ENCODE results near the gene MAST3. TPM values are rescaled to one million over a fixed set of nuclear protein-coding genes. Genes with fewer than 3 reads are reported as not detected.

Gene MAST3
- polyA plus RNA-seq, 1 of the 3 experiments (the other 2 are of a cell fraction), result 4.5 TPM

DNA sequence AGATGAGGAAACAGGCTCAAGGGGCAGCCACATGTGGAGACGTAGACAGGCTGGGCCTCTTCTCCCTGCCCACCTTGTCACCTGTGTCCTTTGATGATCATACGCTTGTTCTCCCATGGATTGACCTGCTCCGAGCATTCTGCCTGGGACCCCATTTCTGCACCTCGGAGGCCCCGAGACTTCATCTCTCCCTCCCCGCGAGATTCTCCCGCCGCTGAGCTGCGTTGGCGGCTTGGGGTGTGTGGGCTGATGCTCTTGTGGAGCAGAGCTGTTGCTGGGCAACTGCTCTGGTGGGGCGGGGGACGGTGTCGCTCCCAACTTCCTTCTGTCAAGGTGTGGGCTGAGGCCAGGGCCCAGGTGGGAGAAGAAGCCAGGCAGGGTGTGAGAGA, 22.1 kb downstream of the MAST3 start:
- no peak overlapping the region for H3K4me2 ChIP-seq
- POLR2A ChIA-PET, result no interaction called here
- H3K4me1 ChIP-seq (ENCODE audit: control insufficient read depth in 1 of 2, insufficient read depth in 2 of 2, low read depth in 1 of 2, low read length in 1 of 2), result peaks cover 3 to 13% of the 10 kb centered on the region in 2 experiments; a peak in 2 of 4 replicates
- H3F3A ChIP-seq (replicated peaks; ENCODE audit: insufficient read depth), result peaks cover 3% of the 10 kb centered on the region
- H3K4me3 ChIP-seq (ENCODE audit: low read depth in 2 of 2, low read length in 1 of 2), result no peak overlapping the region
- 94% methylated on average over 14 of the region's 14 CpGs for WGBS (ENCODE audit: low lambda C conversion rate)
- H3K9ac ChIP-seq, result no peak overlapping the region
- H4K20me1 ChIP-seq (ENCODE audit: insufficient read depth), result no peaks in the 10 kb centered on the region
- CTCF ChIA-PET, result interaction anchor here (1.3 to 3.2 kb wide), 2 partner anchors 9 to 41 kb away, joined by 4 to 16 read pairs; no protein-coding TSS in a partner anchor
- no peaks in the 10 kb centered on the region for H3K79me2 ChIP-seq (ENCODE audit: insufficient read depth)
- peaks cover 0 to 9% of the 10 kb centered on the region in 2 experiments for H3K36me3 ChIP-seq (replicated peaks in 1 of 2; ENCODE audit: control insufficient read depth in 1 of 2, insufficient read depth in 2 of 2, low read length in 1 of 2)
- no peak for TF ChIP-seq TAF1 (IDR thresholded peaks at IDR 0.05; ENCODE audit: borderline replicate concordance, low read depth, low read length)
- H3K27ac ChIP-seq (ENCODE audit: low read depth in 2 of 2, low read length in 1 of 2), result no peak overlapping the region
- H3K27me3 ChIP-seq (ENCODE audit: insufficient read depth), result no peaks in the 10 kb centered on the region
- no peak for DNase-seq
- H3K9me3 ChIP-seq, result no peaks in the 10 kb centered on the region
- H2AFZ ChIP-seq (ENCODE audit: low read depth), result no peak overlapping the region
- H3K9me2 ChIP-seq, result no peaks in the 10 kb centered on the region

DNA sequence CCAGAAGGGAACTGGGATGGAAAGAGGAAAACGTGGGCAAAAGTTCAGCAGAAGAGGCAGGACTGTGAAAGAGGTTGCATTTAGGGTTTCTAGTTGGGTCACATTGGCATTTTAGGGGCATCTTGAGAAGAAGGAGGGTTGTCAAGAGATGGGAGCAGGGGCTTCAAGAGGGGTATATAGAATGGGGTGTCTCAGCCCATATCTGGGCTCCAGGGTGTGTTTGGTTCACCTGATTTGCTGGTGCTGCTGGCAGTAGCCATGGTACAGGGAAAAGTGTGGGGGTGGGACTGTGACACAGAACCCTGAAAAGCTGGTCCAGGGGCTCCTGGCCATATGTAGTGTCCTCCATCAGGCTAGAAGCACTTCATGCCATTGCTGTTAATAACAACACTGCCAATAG, 22.5 kb downstream of the MAST3 start:
- Histone ChIP-seq H3K27me3 (ENCODE audit: insufficient read depth) (no peaks in the 10 kb centered on the region), H3K4me2 (no peak overlapping the region), H2AFZ (ENCODE audit: low read depth) (no peak overlapping the region), H3K9ac (no peak overlapping the region), H3K9me3 (no peaks in the 10 kb centered on the region), H3K4me1 (ENCODE audit: control insufficient read depth in 1 of 2, insufficient read depth in 2 of 2, low read depth in 1 of 2, low read length in 1 of 2) (peaks cover 3 to 13% of the 10 kb centered on the region in 2 experiments; a peak in 2 of 4 replicates), H3K4me3 (ENCODE audit: low read depth in 2 of 2, low read length in 1 of 2) (no peak overlapping the region), H3K79me2 (ENCODE audit: insufficient read depth) (no peaks in the 10 kb centered on the region), H3K27ac (ENCODE audit: low read depth in 2 of 2, low read length in 1 of 2) (no peak overlapping the region), H3F3A (replicated peaks; ENCODE audit: insufficient read depth) (peaks cover 3% of the 10 kb centered on the region), H3K36me3 (replicated peaks in 1 of 2; ENCODE audit: control insufficient read depth in 1 of 2, insufficient read depth in 2 of 2, low read length in 1 of 2) (peaks cover 0 to 11% of the 10 kb centered on the region in 2 experiments), H3K9me2 (no peaks in the 10 kb centered on the region), H4K20me1 (ENCODE audit: insufficient read depth) (no peaks in the 10 kb centered on the region)
- TF ChIP-seq RAD21 (IDR thresholded peaks at IDR 0.05; ENCODE audit: low read length) (no peak), NFIC (IDR thresholded peaks at IDR 0.05; ENCODE audit: borderline replicate concordance) (no peak)
- 76% methylated on average over 1 of the region's 1 CpG for WGBS (ENCODE audit: low lambda C conversion rate)
- no peak for DNase-seq
- ChIA-PET POLR2A (interaction anchor here (0.6 kb wide), 1 partner anchor 622 kb away, joined by 6 read pairs; no protein-coding TSS in a partner anchor), CTCF (interaction anchor here (1.0 to 3.2 kb wide), 3 partner anchors 9 to 48 kb away, joined by 3 to 16 read pairs (median 4); no protein-coding TSS in a partner anchor)

DNA sequence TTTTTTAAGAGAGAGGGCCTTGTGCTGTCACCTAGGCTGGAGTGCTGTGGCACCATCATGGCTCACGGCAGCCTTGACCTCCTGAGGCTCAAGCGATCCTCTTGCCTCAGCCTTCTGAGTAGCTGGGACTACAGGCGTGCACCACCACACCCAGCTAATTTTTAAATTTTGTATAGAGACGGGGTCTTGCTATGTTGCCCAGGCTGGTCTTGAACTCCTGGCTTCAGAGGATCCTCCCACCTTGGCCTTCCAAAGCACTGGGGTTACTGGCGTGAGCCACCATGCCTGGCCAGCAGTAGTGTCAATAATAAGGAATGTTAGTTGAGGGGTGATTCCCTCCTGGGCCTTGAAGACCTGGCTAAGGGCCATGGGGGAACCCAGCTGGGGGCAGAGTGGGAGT, 23.6 kb downstream of the MAST3 start:
- no peaks in the 10 kb centered on the region for H3K9me2 ChIP-seq
- DNase-seq, result no peak
- H3K27me3 ChIP-seq (ENCODE audit: insufficient read depth), result no peaks in the 10 kb centered on the region
- H2AFZ ChIP-seq (ENCODE audit: low read depth), result no peak overlapping the region
- WGBS (ENCODE audit: low lambda C conversion rate), result 96% methylated on average over 4 of the region's 5 CpGs
- no peak overlapping the region for H3K9ac ChIP-seq
- no peaks in the 10 kb centered on the region for H3F3A ChIP-seq (replicated peaks; ENCODE audit: insufficient read depth)
- TF ChIP-seq TCF12 (IDR thresholded peaks at IDR 0.05) (no peak), GABPA (IDR thresholded peaks at IDR 0.05; ENCODE audit: low read depth) (no peak), GATA2 (CRISPR knock-in tag; IDR thresholded peaks at IDR 0.05) (no peak), MXI1 (IDR thresholded peaks at IDR 0.05; ENCODE audit: low read depth, low read length) (no peak), FOSL2 (IDR thresholded peaks at IDR 0.05; ENCODE audit: borderline replicate concordance, low read depth) (no peak), CHD2 (IDR thresholded peaks at IDR 0.05; ENCODE audit: low read length, partially characterized antibody) (no peak), NFIC (IDR thresholded peaks at IDR 0.05; ENCODE audit: borderline replicate concordance) (no peak), ELF1 (IDR thresholded peaks at IDR 0.05) (no peak), EZH2phosphoT487 (IDR thresholded peaks at IDR 0.05; ENCODE audit: borderline replicate concordance, low read depth) (no peak), MEF2A (IDR thresholded peaks at IDR 0.05; ENCODE audit: borderline replicate concordance, low read depth) (no peak), FOXJ3 (CRISPR knock-in tag; IDR thresholded peaks at IDR 0.05) (no peak)
- TF ChIP-seq, protein P1, sequence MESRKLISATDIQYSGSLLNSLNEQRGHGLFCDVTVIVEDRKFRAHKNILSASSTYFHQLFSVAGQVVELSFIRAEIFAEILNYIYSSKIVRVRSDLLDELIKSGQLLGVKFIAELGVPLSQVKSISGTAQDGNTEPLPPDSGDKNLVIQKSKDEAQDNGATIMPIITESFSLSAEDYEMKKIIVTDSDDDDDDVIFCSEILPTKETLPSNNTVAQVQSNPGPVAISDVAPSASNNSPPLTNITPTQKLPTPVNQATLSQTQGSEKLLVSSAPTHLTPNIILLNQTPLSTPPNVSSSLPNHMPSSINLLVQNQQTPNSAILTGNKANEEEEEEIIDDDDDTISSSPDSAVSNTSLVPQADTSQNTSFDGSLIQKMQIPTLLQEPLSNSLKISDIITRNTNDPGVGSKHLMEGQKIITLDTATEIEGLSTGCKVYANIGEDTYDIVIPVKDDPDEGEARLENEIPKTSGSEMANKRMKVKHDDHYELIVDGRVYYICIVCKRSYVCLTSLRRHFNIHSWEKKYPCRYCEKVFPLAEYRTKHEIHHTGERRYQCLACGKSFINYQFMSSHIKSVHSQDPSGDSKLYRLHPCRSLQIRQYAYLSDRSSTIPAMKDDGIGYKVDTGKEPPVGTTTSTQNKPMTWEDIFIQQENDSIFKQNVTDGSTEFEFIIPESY (IDR thresholded peaks at IDR 0.05; ENCODE audit: borderline replicate concordance, low read depth), result no peak
- no peaks in the 10 kb centered on the region for H4K20me1 ChIP-seq (ENCODE audit: insufficient read depth)
- H3K27ac ChIP-seq (ENCODE audit: low read depth in 2 of 2, low read length in 1 of 2), result no peak overlapping the region
- no peak overlapping the region for H3K4me3 ChIP-seq (ENCODE audit: low read depth in 2 of 2, low read length in 1 of 2)
- H3K9me3 ChIP-seq, result no peaks in the 10 kb centered on the region
- ChIA-PET CTCF (interaction anchor here (1.0 to 2.7 kb wide), 4 partner anchors 8 to 130 kb away, joined by 3 to 9 read pairs (median 3); partner anchors contain the start of gene PIK3R2), POLR2A (no interaction called here)
- H3K4me1 ChIP-seq (ENCODE audit: control insufficient read depth in 1 of 2, insufficient read depth in 2 of 2, low read depth in 1 of 2, low read length in 1 of 2), result peaks cover 3 to 13% of the 10 kb centered on the region in 2 experiments; a peak in 2 of 4 replicates
- no peaks in the 10 kb centered on the region for H3K79me2 ChIP-seq (ENCODE audit: insufficient read depth)
- H3K36me3 ChIP-seq (replicated peaks in 1 of 2; ENCODE audit: control insufficient read depth in 1 of 2, insufficient read depth in 2 of 2, low read length in 1 of 2), result peaks cover 2 to 12% of the 10 kb centered on the region in 2 experiments
- no peak overlapping the region for H3K4me2 ChIP-seq
